Suprapubic skin (tissue), 3 donors: ENCODE measurements around the gene PDLIM4.

Source experiments
- CTCF ChIP-seq, 2 donors: fragments of 200-600 bp in 1 of 2; fragments of 450-650 bp in 1 of 2; sonication (generic) in 1 of 2; IDR thresholded peaks; one replicate each; pipeline ENCODE4 v1.5.1; 2016 to 2019; ENCODE audit warnings: antibody characterized with exemption in 2 of 2, mild to moderate bottlenecking in 1 of 2, moderate library complexity in 1 of 2
- POLR2A ChIP-seq, 2 donors: fragments of 450-650 bp; IDR thresholded peaks; one replicate each; pipeline ENCODE4 v1.6.1; 2017; ENCODE audit warnings: antibody characterized with exemption in 2 of 2, mild to moderate bottlenecking in 2 of 2, moderate library complexity in 2 of 2

DNA sequence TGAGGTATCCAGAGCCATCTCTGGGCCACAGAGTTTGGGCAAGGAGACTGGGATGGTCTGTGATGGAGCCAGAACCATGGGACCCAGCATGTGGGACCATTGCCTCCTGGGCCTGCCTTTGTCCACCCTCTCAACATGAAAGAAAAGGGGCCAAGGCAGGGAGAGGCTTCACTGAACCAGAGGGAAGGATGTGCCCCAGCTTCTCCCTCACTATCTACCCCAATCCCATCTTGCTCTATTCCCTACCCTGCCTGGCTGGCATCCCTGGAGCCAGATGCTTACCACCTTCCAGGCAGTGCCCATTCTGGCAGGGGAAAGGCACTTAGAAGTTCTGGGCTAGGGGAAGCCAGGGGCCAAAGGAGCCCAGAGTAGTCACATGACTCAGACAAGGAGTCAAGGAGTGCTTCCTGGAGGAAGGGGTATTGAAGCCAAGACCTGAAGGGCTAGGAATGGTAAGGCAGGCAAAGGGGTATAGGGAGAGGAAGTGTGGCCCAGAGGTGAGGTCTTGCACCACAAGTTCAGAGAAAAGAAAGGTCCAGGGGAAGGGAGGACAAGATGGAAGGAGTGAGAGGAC is 9.8 kb downstream of the PDLIM4 start:
- TF ChIP-seq CTCF (IDR thresholded peaks at IDR 0.05): no peak
- TF ChIP-seq POLR2A (IDR thresholded peaks at IDR 0.05): no peak
